Osteoblast (primary cell): ENCODE results near the gene LMX1B. TPM values are rescaled to one million over a fixed set of nuclear protein-coding genes. Genes with fewer than 3 reads are reported as not detected.

ENCODE experiments used
- DNase-seq: peaks from one replicate; pipeline ENCODE4 v3.0.0; 2011; ENCODE audit warnings: low spot score, mixed read lengths; ENCODE audit not compliant: insufficient read length; ENCODE audit errors: missing footprints
- H2AFZ ChIP-seq: 2 replicates; pipeline ENCODE4 v1.6.0; 2011; ENCODE audit warnings: mild to moderate bottlenecking, low read length
- H3K27ac ChIP-seq: 2 replicates; pipeline ENCODE4 v1.5.1; 2011; ENCODE audit warnings: mild to moderate bottlenecking, low read depth, low read length, moderate library complexity
- H3K27me3 ChIP-seq: 2 replicates; pipeline ENCODE4 v1.6.0; 2012; ENCODE audit warnings: mild to moderate bottlenecking, control low read depth, inconsistent platforms, low read length, moderate library complexity; ENCODE audit not compliant: insufficient read depth
- H3K36me3 ChIP-seq: 2 replicates; pipeline ENCODE4 v1.5.1; 2011; ENCODE audit warnings: mild to moderate bottlenecking, low read length, control low read depth, moderate library complexity; ENCODE audit not compliant: insufficient read depth
- H3K4me1 ChIP-seq: 2 replicates; pipeline ENCODE4 v1.5.1; 2011; ENCODE audit warnings: mild to moderate bottlenecking, low read length, control low read depth, moderate library complexity; ENCODE audit not compliant: insufficient read depth
- H3K4me2 ChIP-seq: 2 replicates; pipeline ENCODE4 v1.6.0; 2011; ENCODE audit warnings: mild to moderate bottlenecking, low read length; ENCODE audit not compliant: insufficient read depth
- H3K4me3 ChIP-seq: fragments of 200-600 bp; sonication (generic); 3 replicates; pipeline ENCODE4 v1.5.1; 2012; ENCODE audit warnings: mild to moderate bottlenecking, low read length, inconsistent platforms; ENCODE audit not compliant: insufficient read depth
- H3K79me2 ChIP-seq: 2 replicates; pipeline ENCODE4 v1.6.0; 2012; ENCODE audit warnings: mild to moderate bottlenecking, low read length, control low read depth, inconsistent platforms; ENCODE audit not compliant: insufficient read depth
- H3K9me3 ChIP-seq: 2 replicates; pipeline ENCODE4 v1.5.1; 2011; ENCODE audit warnings: low read depth, low read length, control low read depth
- H4K20me1 ChIP-seq: 2 replicates; pipeline ENCODE4 v1.6.0; 2012; ENCODE audit warnings: mild to moderate bottlenecking, low read length, control low read depth; ENCODE audit not compliant: insufficient read depth
- total RNA-seq: library from RNA; depleted of rRNA; stranded (reverse); fragments of >200 nt; gene quantifications from 2 replicates; pipeline ENCODE4 v1.2.3, GENCODE V29; 2012
- TF ChIP-seq, protein P1 (sequence below): IDR thresholded peaks from 2 replicates; pipeline ENCODE4 v1.5.1; 2011; ENCODE audit warnings: mild to moderate bottlenecking, low read depth, low read length, moderate library complexity; ENCODE audit errors: extremely low read depth

Gene LMX1B
- total RNA-seq, 1 donor, result under 0.01 TPM

GRCh38 chr9:126674365-126675146 is 60.8 kb downstream of the LMX1B start:
- Histone ChIP-seq H2AFZ (no peak overlapping the region), H3K9me3 (no peaks in the 10 kb centered on the region), H3K36me3 (no peaks in the 10 kb centered on the region), H3K79me2 (no peaks in the 10 kb centered on the region), H3K27me3 (peaks cover 11% of the 10 kb centered on the region), H3K27ac (no peak overlapping the region), H3K4me2 (no peak overlapping the region), H3K4me3 (no peak overlapping the region), H3K4me1 (no peaks in the 10 kb centered on the region), H4K20me1 (no peaks in the 10 kb centered on the region)
- DNase-seq, result no peak
- TF ChIP-seq, protein P1, sequence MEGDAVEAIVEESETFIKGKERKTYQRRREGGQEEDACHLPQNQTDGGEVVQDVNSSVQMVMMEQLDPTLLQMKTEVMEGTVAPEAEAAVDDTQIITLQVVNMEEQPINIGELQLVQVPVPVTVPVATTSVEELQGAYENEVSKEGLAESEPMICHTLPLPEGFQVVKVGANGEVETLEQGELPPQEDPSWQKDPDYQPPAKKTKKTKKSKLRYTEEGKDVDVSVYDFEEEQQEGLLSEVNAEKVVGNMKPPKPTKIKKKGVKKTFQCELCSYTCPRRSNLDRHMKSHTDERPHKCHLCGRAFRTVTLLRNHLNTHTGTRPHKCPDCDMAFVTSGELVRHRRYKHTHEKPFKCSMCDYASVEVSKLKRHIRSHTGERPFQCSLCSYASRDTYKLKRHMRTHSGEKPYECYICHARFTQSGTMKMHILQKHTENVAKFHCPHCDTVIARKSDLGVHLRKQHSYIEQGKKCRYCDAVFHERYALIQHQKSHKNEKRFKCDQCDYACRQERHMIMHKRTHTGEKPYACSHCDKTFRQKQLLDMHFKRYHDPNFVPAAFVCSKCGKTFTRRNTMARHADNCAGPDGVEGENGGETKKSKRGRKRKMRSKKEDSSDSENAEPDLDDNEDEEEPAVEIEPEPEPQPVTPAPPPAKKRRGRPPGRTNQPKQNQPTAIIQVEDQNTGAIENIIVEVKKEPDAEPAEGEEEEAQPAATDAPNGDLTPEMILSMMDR, result no peak

DNA sequence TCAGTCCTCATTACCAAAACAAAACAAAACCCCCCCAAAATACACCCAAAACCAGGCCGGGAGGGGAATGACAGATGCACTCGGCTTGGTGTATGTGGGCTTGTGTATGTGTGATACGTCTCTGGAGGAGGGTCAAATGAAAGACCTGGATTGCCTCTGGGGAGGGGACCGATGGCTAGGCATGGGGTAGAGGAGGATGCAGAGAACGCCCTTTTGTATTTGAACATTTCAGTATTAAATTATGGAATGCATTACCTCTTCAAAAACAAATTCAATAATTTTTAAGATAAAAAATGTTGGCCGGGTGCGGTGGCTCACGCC is 61.4 kb downstream of the LMX1B start:
- TF ChIP-seq, protein P1, result no peak
- H3K79me2 ChIP-seq, result no peaks in the 10 kb centered on the region
- H3K36me3 ChIP-seq, result no peaks in the 10 kb centered on the region
- no peaks in the 10 kb centered on the region for H4K20me1 ChIP-seq
- H3K4me3 ChIP-seq, result no peak overlapping the region
- no peak overlapping the region for H3K4me2 ChIP-seq
- no peaks in the 10 kb centered on the region for H3K4me1 ChIP-seq
- H3K27me3 ChIP-seq, result peaks cover 11% of the 10 kb centered on the region
- H3K27ac ChIP-seq, result no peak overlapping the region
- H3K9me3 ChIP-seq, result no peaks in the 10 kb centered on the region
- no peak overlapping the region for H2AFZ ChIP-seq
- no peak for DNase-seq

GRCh38 chr9:126676102-126676684 is 62.5 kb downstream of the LMX1B start:
- DNase-seq, result no peak
- H2AFZ ChIP-seq, result no peak overlapping the region
- H3K27me3 ChIP-seq, result peaks cover 14% of the 10 kb centered on the region
- H3K27ac ChIP-seq, result no peak overlapping the region
- H4K20me1 ChIP-seq, result no peaks in the 10 kb centered on the region
- H3K36me3 ChIP-seq, result no peaks in the 10 kb centered on the region
- no peaks in the 10 kb centered on the region for H3K4me1 ChIP-seq
- TF ChIP-seq, protein P1, result no peak
- no peaks in the 10 kb centered on the region for H3K79me2 ChIP-seq
- H3K4me3 ChIP-seq, result no peak overlapping the region
- H3K9me3 ChIP-seq, result no peaks in the 10 kb centered on the region
- H3K4me2 ChIP-seq, result no peak overlapping the region

- H3K27me3 ChIP-seq, result peaks cover 14% of the 10 kb centered on the region
- no peak overlapping the region for H3K4me2 ChIP-seq
Observed at GRCh38 chr9:126676685-126677143, 63.0 kb downstream of the LMX1B start.

More at GRCh38 chr9:126676685-126677143, 63.0 kb downstream of the LMX1B start:
- H3K79me2 ChIP-seq, result no peaks in the 10 kb centered on the region
- TF ChIP-seq, protein P1, result no peak
- no peaks in the 10 kb centered on the region for H3K9me3 ChIP-seq
- H2AFZ ChIP-seq, result no peak overlapping the region
- no peak overlapping the region for H3K4me3 ChIP-seq
- H3K36me3 ChIP-seq, result no peaks in the 10 kb centered on the region
- H4K20me1 ChIP-seq, result no peaks in the 10 kb centered on the region
- H3K4me1 ChIP-seq, result no peaks in the 10 kb centered on the region
- no peak overlapping the region for H3K27ac ChIP-seq
- no peak for DNase-seq
